Erythroblast (primary cell): ENCODE results near the gene CCDC63.

ENCODE experiments used
- GATA1 ChIP-seq: IDR thresholded peaks from 2 replicates; pipeline ENCODE4 v1.6.1; 2011; ENCODE audit warnings: low read depth, mild to moderate bottlenecking, control low read depth, low read length, moderate library complexity
- POLR2A ChIP-seq: IDR thresholded peaks from 2 replicates; pipeline ENCODE4 v1.6.1; 2011; ENCODE audit warnings: mild to moderate bottlenecking, low read length

- no peak for TF ChIP-seq POLR2A
- no peak for TF ChIP-seq GATA1
These were observed 2.0 kb upstream of the CCDC63 start for GRCh38 chr12:110844551-110845338.
